Liver (tissue), 9 donors: ENCODE data around the gene ZMYM4. TPM values are rescaled to one million over a fixed set of nuclear protein-coding genes. Genes with fewer than 3 reads are reported as not detected.

ENCODE experiments used
- DNase-seq: peaks from one replicate; pipeline ENCODE4 v3.0.0-alpha.2; 2017; ENCODE audit warnings: low spot score
- H3K27ac ChIP-seq, 2 donors: one replicate each; pipeline ENCODE4 v1.7.0; 2013; ENCODE audit warnings: inconsistent platforms in 2 of 2, low read length in 2 of 2, control low read depth in 1 of 2, low read depth in 1 of 2, mild to moderate bottlenecking in 1 of 2
- H3K27me3 ChIP-seq, 4 donors: one replicate each; pipeline versions ENCODE4 v1.6.1 to v1.7.0; 2013; ENCODE audit warnings: low read length in 3 of 4, inconsistent platforms in 1 of 4, mild to moderate bottlenecking in 1 of 4, moderate library complexity in 1 of 4; ENCODE audit not compliant: control insufficient read depth in 4 of 4, insufficient read depth in 4 of 4
- H3K36me3 ChIP-seq, 4 donors: one replicate each; pipeline versions ENCODE4 v1.6.1 to v1.7.0; 2013; ENCODE audit warnings: low read length in 3 of 4, mild to moderate bottlenecking in 3 of 4, low read depth in 1 of 4, moderate library complexity in 1 of 4; ENCODE audit not compliant: control insufficient read depth in 4 of 4, insufficient read depth in 3 of 4
- H3K4me1 ChIP-seq, 4 donors: one replicate each; pipeline versions ENCODE4 v1.6.1 to v1.7.0; 2013; ENCODE audit warnings: low read length in 3 of 4, mild to moderate bottlenecking in 3 of 4, moderate library complexity in 1 of 4; ENCODE audit not compliant: control insufficient read depth in 4 of 4, insufficient read depth in 4 of 4
- H3K4me3 ChIP-seq, 3 donors: one replicate each; pipeline versions ENCODE4 v1.6.1 to v1.7.0; 2013; ENCODE audit warnings: low read length in 3 of 3, control low read depth in 1 of 3, low read depth in 1 of 3, mild to moderate bottlenecking in 1 of 3
- H3K9ac ChIP-seq, 2 donors: one replicate each; pipeline ENCODE4 v1.7.0; 2013; ENCODE audit warnings: low read length in 2 of 2, mild to moderate bottlenecking in 2 of 2, moderate library complexity in 2 of 2, control low read depth in 1 of 2, low read depth in 1 of 2
- H3K9me3 ChIP-seq, 4 donors: one replicate each; pipeline versions ENCODE4 v1.6.1 to v1.7.0; 2013; ENCODE audit warnings: low read length in 3 of 4; ENCODE audit not compliant: control insufficient read depth in 4 of 4
- EGR1 ChIP-seq, 2 donors: IDR thresholded peaks; 2 replicates each; pipeline ENCODE4 v1.6.1; 2016 to 2018; ENCODE audit warnings: antibody characterized with exemption in 2 of 2, low read depth in 2 of 2
- FOXA1 ChIP-seq: IDR thresholded peaks from 2 replicates; pipeline ENCODE4 v1.6.1; 2016; ENCODE audit warnings: antibody characterized with exemption
- GABPA ChIP-seq, 2 donors: IDR thresholded peaks in 1 of 2; conservative IDR thresholded peaks in 1 of 2; 2 replicates each; pipeline ENCODE4 v1.6.1; 2016; ENCODE audit warnings: antibody characterized with exemption in 2 of 2, mild to moderate bottlenecking in 1 of 2, moderate library complexity in 1 of 2
- HNF4G ChIP-seq: IDR thresholded peaks from 2 replicates; pipeline ENCODE4 v1.6.1; 2016; ENCODE audit warnings: antibody characterized with exemption
- JUND ChIP-seq, 2 donors: IDR thresholded peaks; 2 replicates each; pipeline ENCODE4 v1.6.1; 2016; ENCODE audit warnings: antibody characterized with exemption in 2 of 2
- RAD21 ChIP-seq, 2 donors: IDR thresholded peaks; 2 replicates each; pipeline ENCODE4 v1.6.1; 2016; ENCODE audit warnings: antibody characterized with exemption in 2 of 2, mild to moderate bottlenecking in 2 of 2
- SP1 ChIP-seq: IDR thresholded peaks from 2 replicates; pipeline ENCODE4 v1.6.1; 2018; ENCODE audit warnings: antibody characterized with exemption, mild to moderate bottlenecking
- TAF1 ChIP-seq: conservative IDR thresholded peaks from 2 replicates; pipeline ENCODE4 v1.6.1; 2016; ENCODE audit warnings: antibody characterized with exemption, mild to moderate bottlenecking
- WGBS: extraction: QIAGEN DNeasy Blood & Tissue Kit; methylation state at CpG from one replicate; pipeline ENCODE4 v1.1.7; 2013; 5-methylcytosine and 5-hydroxymethylcytosine counted together
- polyA plus RNA-seq, 2 donors: library from polyadenylated mRNA; stranded (reverse) in 1 of 2; unstranded in 1 of 2; fragments of 200-250 nt in 1 of 2; fragments of >200 nt in 1 of 2; fragmentation: Nextera tagmentation in 1 of 2; extraction: Ambion mirVana in 1 of 2; gene quantifications; one replicate each; pipeline versions ENCODE4 v1.2.1 to v1.2.3, GENCODE V29; 2013 to 2015
- total RNA-seq, 2 donors: library from RNA; depleted of rRNA; stranded (reverse); fragments of >200 nt; gene quantifications; one replicate each; pipeline ENCODE4 v1.2.3, GENCODE V29; 2014
- TF ChIP-seq, protein P1 (sequence below): IDR thresholded peaks from 2 replicates; pipeline ENCODE4 v1.6.1; 2016; ENCODE audit warnings: antibody characterized with exemption
- TF ChIP-seq, protein P2 (sequence below): IDR thresholded peaks from 2 replicates; pipeline ENCODE4 v1.6.1; 2016; ENCODE audit warnings: antibody characterized with exemption
- TF ChIP-seq, protein P3 (sequence below): IDR thresholded peaks from 2 replicates; pipeline ENCODE4 v1.6.1; 2016; ENCODE audit warnings: antibody characterized with exemption, mild to moderate bottlenecking
- TF ChIP-seq, protein P4 (sequence below): IDR thresholded peaks from 2 replicates; pipeline ENCODE4 v1.6.1; 2016; ENCODE audit warnings: antibody characterized with exemption
- TF ChIP-seq, protein P5 (sequence below): fragments of 150-350 bp; IDR thresholded peaks from 2 replicates; pipeline ENCODE4 v1.5.1; 2017; ENCODE audit warnings: improper control_type of control experiment, low read depth, low read length; ENCODE audit not compliant: missing input control
- donor health status: healthy.
- donor health status: healthy.
- donor health status: healthy.
- donor health status: healthy.
- donor health status: healthy.

The ZMYM4 gene
- total and polyA plus RNA-seq, 4 donors, result 5.3 to 16.8 (median 10.5) TPM

DNA sequence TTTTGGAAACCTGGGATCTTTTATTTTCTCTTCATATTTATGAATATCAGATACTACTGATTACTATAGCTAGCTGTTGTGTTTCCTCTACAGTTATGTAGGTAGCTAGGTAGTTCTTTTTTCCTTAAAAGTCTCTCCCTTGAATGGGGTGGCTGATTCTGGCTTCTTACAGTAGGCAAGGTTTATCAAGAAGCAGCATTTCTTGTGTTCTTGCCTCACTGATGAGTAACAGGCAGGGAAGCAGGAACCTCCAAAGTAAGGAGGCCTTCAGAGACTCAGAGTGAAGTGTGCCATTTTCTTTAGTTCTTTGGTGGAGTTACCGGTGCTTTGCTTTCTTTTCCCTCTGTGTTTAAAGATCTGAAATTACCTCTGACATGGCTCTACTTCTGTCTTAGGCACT is 56.0 kb downstream of the ZMYM4 start:
- Histone ChIP-seq H3K9ac (no peak overlapping the region), H3K27ac (no peak overlapping the region)

DNA sequence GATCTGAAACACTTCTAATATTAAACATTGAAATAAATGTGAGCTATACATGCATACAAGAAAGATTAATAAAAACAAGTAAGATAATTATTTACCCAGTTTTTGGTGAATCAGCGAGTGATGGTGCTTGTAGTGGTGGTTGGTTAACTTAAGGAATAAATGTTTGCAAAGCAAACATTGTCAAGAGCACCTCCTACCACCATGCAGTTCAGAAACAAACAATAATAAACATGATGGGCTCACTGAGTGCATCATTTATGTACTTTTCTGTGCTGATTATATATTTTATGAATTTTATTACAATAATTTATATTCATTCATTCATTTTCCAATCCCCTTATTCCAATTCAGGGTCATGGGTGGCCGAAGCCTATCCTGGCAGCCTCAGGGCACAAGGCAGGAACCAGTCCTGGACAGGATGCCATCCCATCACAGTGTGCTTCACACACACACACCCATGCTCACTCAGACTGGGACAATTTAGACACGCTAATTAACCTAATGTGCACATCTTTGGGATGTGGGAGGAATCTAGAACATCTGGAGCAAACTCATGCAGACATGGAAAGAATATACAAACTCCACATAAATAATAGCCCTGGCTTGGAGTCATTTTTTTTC is 57.8 kb downstream of the ZMYM4 start:
- Histone ChIP-seq H3K4me3 (no peak overlapping the region), H3K4me1 (no peaks in the 10 kb centered on the region), H3K9me3 (no peaks in the 10 kb centered on the region), H3K27ac (no peak overlapping the region), H3K9ac (no peak overlapping the region), H3K27me3 (no peaks in the 10 kb centered on the region), H3K36me3 (peaks cover 0 to 3% (median under 1%) of the 10 kb centered on the region in 4 donors)
- WGBS, result 91% methylated on average over 3 of the region's 3 CpGs
- DNase-seq, result no peak
- TF ChIP-seq, protein P1, sequence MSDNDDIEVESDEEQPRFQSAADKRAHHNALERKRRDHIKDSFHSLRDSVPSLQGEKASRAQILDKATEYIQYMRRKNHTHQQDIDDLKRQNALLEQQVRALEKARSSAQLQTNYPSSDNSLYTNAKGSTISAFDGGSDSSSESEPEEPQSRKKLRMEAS, result no peak
- TF ChIP-seq, protein P2, sequence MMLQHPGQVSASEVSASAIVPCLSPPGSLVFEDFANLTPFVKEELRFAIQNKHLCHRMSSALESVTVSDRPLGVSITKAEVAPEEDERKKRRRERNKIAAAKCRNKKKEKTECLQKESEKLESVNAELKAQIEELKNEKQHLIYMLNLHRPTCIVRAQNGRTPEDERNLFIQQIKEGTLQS, result no peak
- TF ChIP-seq RAD21 (IDR thresholded peaks at IDR 0.05), result no peak
- TF ChIP-seq EGR1 (IDR thresholded peaks at IDR 0.05; ENCODE audit: low read depth in 2 of 2), result no peak
- TF ChIP-seq, protein P3, sequence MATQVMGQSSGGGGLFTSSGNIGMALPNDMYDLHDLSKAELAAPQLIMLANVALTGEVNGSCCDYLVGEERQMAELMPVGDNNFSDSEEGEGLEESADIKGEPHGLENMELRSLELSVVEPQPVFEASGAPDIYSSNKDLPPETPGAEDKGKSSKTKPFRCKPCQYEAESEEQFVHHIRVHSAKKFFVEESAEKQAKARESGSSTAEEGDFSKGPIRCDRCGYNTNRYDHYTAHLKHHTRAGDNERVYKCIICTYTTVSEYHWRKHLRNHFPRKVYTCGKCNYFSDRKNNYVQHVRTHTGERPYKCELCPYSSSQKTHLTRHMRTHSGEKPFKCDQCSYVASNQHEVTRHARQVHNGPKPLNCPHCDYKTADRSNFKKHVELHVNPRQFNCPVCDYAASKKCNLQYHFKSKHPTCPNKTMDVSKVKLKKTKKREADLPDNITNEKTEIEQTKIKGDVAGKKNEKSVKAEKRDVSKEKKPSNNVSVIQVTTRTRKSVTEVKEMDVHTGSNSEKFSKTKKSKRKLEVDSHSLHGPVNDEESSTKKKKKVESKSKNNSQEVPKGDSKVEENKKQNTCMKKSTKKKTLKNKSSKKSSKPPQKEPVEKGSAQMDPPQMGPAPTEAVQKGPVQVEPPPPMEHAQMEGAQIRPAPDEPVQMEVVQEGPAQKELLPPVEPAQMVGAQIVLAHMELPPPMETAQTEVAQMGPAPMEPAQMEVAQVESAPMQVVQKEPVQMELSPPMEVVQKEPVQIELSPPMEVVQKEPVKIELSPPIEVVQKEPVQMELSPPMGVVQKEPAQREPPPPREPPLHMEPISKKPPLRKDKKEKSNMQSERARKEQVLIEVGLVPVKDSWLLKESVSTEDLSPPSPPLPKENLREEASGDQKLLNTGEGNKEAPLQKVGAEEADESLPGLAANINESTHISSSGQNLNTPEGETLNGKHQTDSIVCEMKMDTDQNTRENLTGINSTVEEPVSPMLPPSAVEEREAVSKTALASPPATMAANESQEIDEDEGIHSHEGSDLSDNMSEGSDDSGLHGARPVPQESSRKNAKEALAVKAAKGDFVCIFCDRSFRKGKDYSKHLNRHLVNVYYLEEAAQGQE, result no peak
- TF ChIP-seq FOXA1, result no peak
- TF ChIP-seq TAF1, result no peak

More for the DNA sequence above, 56.0 kb downstream of the ZMYM4 start:
- H3K4me3 ChIP-seq, result no peak overlapping the region
- TF ChIP-seq, protein P4, sequence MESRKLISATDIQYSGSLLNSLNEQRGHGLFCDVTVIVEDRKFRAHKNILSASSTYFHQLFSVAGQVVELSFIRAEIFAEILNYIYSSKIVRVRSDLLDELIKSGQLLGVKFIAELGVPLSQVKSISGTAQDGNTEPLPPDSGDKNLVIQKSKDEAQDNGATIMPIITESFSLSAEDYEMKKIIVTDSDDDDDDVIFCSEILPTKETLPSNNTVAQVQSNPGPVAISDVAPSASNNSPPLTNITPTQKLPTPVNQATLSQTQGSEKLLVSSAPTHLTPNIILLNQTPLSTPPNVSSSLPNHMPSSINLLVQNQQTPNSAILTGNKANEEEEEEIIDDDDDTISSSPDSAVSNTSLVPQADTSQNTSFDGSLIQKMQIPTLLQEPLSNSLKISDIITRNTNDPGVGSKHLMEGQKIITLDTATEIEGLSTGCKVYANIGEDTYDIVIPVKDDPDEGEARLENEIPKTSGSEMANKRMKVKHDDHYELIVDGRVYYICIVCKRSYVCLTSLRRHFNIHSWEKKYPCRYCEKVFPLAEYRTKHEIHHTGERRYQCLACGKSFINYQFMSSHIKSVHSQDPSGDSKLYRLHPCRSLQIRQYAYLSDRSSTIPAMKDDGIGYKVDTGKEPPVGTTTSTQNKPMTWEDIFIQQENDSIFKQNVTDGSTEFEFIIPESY, result no peak
- no peak for TF ChIP-seq HNF4G
- no peak for TF ChIP-seq TAF1
- no peak for TF ChIP-seq SP1
- no peak for TF ChIP-seq JUND (IDR thresholded peaks at IDR 0.05)
- TF ChIP-seq, protein P3, result no peak
- TF ChIP-seq, protein P1, result no peak
- TF ChIP-seq, protein P2, result no peak
- TF ChIP-seq, protein P5, sequence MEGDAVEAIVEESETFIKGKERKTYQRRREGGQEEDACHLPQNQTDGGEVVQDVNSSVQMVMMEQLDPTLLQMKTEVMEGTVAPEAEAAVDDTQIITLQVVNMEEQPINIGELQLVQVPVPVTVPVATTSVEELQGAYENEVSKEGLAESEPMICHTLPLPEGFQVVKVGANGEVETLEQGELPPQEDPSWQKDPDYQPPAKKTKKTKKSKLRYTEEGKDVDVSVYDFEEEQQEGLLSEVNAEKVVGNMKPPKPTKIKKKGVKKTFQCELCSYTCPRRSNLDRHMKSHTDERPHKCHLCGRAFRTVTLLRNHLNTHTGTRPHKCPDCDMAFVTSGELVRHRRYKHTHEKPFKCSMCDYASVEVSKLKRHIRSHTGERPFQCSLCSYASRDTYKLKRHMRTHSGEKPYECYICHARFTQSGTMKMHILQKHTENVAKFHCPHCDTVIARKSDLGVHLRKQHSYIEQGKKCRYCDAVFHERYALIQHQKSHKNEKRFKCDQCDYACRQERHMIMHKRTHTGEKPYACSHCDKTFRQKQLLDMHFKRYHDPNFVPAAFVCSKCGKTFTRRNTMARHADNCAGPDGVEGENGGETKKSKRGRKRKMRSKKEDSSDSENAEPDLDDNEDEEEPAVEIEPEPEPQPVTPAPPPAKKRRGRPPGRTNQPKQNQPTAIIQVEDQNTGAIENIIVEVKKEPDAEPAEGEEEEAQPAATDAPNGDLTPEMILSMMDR, result no peak
- TF ChIP-seq GABPA (IDR thresholded peaks at IDR 0.05 in 1 of 2, conservative IDR thresholded peaks at IDR 0.05 in 1 of 2), result no peak
- no peaks in the 10 kb centered on the region for H3K27me3 ChIP-seq
- DNase-seq, result no peak
- peaks cover 0 to 3% (median under 1%) of the 10 kb centered on the region in 4 donors for H3K36me3 ChIP-seq
- no peaks in the 10 kb centered on the region for H3K4me1 ChIP-seq
- no peaks in the 10 kb centered on the region for H3K9me3 ChIP-seq
- 94% methylated on average over 1 of the region's 1 CpG for WGBS
